Prostate gland (tissue), 2 donors: ENCODE results near the gene CCNJL. TPM values are rescaled to one million over a fixed set of nuclear protein-coding genes. Genes with fewer than 3 reads are reported as not detected.
A peak's percentile ranks its signal among the peaks of the same experiment; 100 is the strongest.

Source experiments
- DNase-seq: peaks from one replicate; pipeline ENCODE4 v3.0.0-alpha.2; 2019; ENCODE audit warnings: low spot score
- H3K27ac ChIP-seq, 2 donors: fragments of 200-600 bp; sonication (generic); 2 replicates each; pipeline ENCODE4 v1.5.1; 2017 to 2019
- H3K27me3 ChIP-seq: fragments of 200-600 bp; sonication (generic); replicated peaks from 2 replicates; pipeline ENCODE4 v1.5.1; 2019; ENCODE audit not compliant: insufficient read depth
- H3K36me3 ChIP-seq, 2 donors: fragments of 200-600 bp; sonication (generic); 1 replicate in 1 of 2; 2 replicates in 1 of 2; pipeline versions ENCODE4 v1.5.1 to v1.8.1; 2017 to 2019
- H3K4me1 ChIP-seq: fragments of 200-600 bp; sonication (generic); replicated peaks from 2 replicates; pipeline ENCODE4 v1.5.1; 2019
- H3K4me3 ChIP-seq, 2 donors: fragments of 200-600 bp; sonication (generic); 2 replicates each; pipeline ENCODE4 v1.5.1; 2017 to 2019
- H3K9me3 ChIP-seq: fragments of 200-600 bp; sonication (generic); 2 replicates; pipeline ENCODE4 v1.5.1; 2017
- POLR2A ChIP-seq: fragments of 450-650 bp; IDR thresholded peaks from one replicate; pipeline ENCODE4 v1.6.1; 2016; ENCODE audit warnings: antibody characterized with exemption, mild to moderate bottlenecking
- POLR2AphosphoS5 ChIP-seq: sonication (generic); formaldehyde crosslinking; IDR thresholded peaks from one replicate; pipeline ENCODE4 v1.6.1; 2017; ENCODE audit warnings: antibody characterized with exemption
- WGBS: methylation state at CpG from one replicate; pipeline ENCODE4 v1.1.5; 2018; 5-methylcytosine and 5-hydroxymethylcytosine counted together
- intact Hi-C: fragments of 100-400 bp; cut with DNase I; formaldehyde crosslinking; loops from one replicate; pipeline ENCODE4 v1.14.2; 2022
- total RNA-seq, 2 donors: library from RNA; depleted of rRNA; stranded (reverse); fragments of >200 nt; gene quantifications; one replicate each; pipeline ENCODE4 v1.1.0, GENCODE V29; 2016
- TF ChIP-seq, protein P1 (sequence below), 4 experiments: fragments of 200-600 bp in 2 of 4; fragments of 450-650 bp in 2 of 4; sonication (generic) in 2 of 4; IDR thresholded peaks; 1 replicate in 3 of 4; 2 replicates in 1 of 4; pipeline ENCODE4 v1.5.1; 2016 to 2019; ENCODE audit warnings: antibody characterized with exemption in 4 of 4, mild to moderate bottlenecking in 2 of 4, moderate library complexity in 2 of 4

Gene CCNJL
- 10 to 100 TPM in 1 of 2 donors, 1 to 10 TPM in 1; 4.1 to 26.7 TPM for total RNA-seq

DNA sequence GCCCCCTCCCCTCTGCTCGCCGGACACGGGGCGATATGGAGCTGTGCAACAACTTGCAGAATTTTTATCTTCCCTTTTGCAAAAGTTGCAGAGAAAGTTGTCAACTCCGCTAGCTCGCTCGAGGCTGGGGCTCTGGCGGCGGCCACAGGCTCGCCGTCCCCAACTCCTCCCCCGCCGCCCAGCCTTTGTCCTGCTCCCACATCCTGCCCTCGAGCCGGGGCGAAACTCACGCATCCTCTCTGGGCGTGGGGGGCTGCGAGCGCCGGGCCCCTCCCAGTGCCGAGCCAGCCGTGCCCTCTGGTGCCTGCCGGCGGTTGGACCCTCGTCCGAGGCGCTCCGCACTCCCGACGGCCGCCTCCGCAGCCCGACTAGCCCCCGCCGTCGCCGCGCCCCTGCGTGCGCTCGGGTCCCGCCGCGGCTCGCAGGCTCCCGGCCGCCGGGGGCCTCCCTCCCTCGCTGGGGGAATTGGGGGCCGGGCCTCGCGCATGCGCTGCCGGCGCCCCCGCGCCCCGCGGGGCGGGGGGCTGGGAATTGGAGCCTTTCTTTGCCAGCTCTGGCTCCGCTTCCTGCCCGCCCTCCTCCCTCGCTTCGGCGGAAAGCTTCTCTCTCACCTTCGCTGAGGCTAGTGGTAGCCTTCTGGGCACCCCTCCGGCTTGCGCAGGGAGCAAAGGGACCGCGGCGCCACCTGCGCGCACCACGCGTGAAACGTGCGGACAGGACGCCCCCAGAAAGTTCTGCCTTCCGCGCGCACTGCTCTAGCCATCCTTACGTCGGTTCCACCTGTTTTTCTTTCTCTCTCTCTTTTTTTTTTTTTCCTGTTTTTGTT lies at the start of gene CCNJL:
Gene CCNJL (minus strand): TSS at position 431 of the 826 bp plus-strand sequence. CDS start 641 bp downstream, outside the sequence.
- TF ChIP-seq, protein P1, sequence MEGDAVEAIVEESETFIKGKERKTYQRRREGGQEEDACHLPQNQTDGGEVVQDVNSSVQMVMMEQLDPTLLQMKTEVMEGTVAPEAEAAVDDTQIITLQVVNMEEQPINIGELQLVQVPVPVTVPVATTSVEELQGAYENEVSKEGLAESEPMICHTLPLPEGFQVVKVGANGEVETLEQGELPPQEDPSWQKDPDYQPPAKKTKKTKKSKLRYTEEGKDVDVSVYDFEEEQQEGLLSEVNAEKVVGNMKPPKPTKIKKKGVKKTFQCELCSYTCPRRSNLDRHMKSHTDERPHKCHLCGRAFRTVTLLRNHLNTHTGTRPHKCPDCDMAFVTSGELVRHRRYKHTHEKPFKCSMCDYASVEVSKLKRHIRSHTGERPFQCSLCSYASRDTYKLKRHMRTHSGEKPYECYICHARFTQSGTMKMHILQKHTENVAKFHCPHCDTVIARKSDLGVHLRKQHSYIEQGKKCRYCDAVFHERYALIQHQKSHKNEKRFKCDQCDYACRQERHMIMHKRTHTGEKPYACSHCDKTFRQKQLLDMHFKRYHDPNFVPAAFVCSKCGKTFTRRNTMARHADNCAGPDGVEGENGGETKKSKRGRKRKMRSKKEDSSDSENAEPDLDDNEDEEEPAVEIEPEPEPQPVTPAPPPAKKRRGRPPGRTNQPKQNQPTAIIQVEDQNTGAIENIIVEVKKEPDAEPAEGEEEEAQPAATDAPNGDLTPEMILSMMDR (IDR thresholded peaks at IDR 0.05) = peak in 1 of 4 experiments; percentile 3
- TF ChIP-seq POLR2A (peak; percentile 44), POLR2AphosphoS5 (no peak)
- Histone ChIP-seq H3K27ac (peak within 1 kb of the TSS; percentile 17 to 23), H3K9me3 (no peaks in the 10 kb centered on the region), H3K36me3 (no peaks in the 10 kb centered on the region), H3K4me1 (no peaks in the 10 kb centered on the region), H3K4me3 (peak within 1 kb of the TSS; percentile 42 to 47), H3K27me3 (no peaks in the 10 kb centered on the region)
- intact Hi-C loops = no loop called here
- DNase-seq = peak; percentile 30
- WGBS = under 1% methylated on average over 53 of the region's 84 CpGs

GRCh38 chr5:160361624-160362228 lies 49.4 kb upstream of the CCNJL start:
- no peak for TF ChIP-seq POLR2A
- TF ChIP-seq, protein P1 (IDR thresholded peaks at IDR 0.05) = no peak
- TF ChIP-seq POLR2AphosphoS5 = no peak
- WGBS = 84% methylated on average over 9 of the region's 9 CpGs

GRCh38 chr5:160360310-160360709 lies 47.9 kb upstream of the CCNJL start:
- Histone ChIP-seq H3K27me3 (no peaks in the 10 kb centered on the region), H3K27ac (no peak overlapping the region), H3K4me1 (no peaks in the 10 kb centered on the region), H3K36me3 (no peaks in the 10 kb centered on the region), H3K9me3 (no peaks in the 10 kb centered on the region), H3K4me3 (no peak overlapping the region)
- no peak for DNase-seq
- intact Hi-C loops = no loop called here
- 63% methylated on average over 3 of the region's 3 CpGs for WGBS
- TF ChIP-seq, protein P1 (IDR thresholded peaks at IDR 0.05) = no peak
- TF ChIP-seq POLR2AphosphoS5 (no peak), POLR2A (no peak)

More at GRCh38 chr5:160361624-160362228, 49.4 kb upstream of the CCNJL start:
- H3K36me3 ChIP-seq = no peaks in the 10 kb centered on the region
- no peaks in the 10 kb centered on the region for H3K4me1 ChIP-seq
- no peaks in the 10 kb centered on the region for H3K27me3 ChIP-seq
- H3K9me3 ChIP-seq = no peaks in the 10 kb centered on the region
- DNase-seq = no peak
- no peak overlapping the region for H3K4me3 ChIP-seq
- H3K27ac ChIP-seq = no peak overlapping the region
- intact Hi-C loops = no loop called here

- intact Hi-C loops = no loop called here
- Histone ChIP-seq H3K4me1 (no peaks in the 10 kb centered on the region), H3K27ac (no peak overlapping the region), H3K9me3 (no peaks in the 10 kb centered on the region), H3K36me3 (no peaks in the 10 kb centered on the region), H3K4me3 (no peak overlapping the region), H3K27me3 (no peaks in the 10 kb centered on the region)
- TF ChIP-seq, protein P1 (IDR thresholded peaks at IDR 0.05) = no peak
- TF ChIP-seq POLR2A (no peak), POLR2AphosphoS5 (no peak)
- WGBS = 41% methylated on average over 4 of the region's 4 CpGs
- DNase-seq = no peak
These were observed 47.5 kb upstream of the CCNJL start for GRCh38 chr5:160359816-160360215.
